A673 (cell line): Measurements from ENCODE around the gene MAPRE3.

ENCODE experiments used
- CTCF ChIP-seq: fragments of 300-800, 200-600 bp; sonication (generic); conservative IDR thresholded peaks from 2 replicates; pipeline ENCODE4 v1.5.1; 2017; ENCODE audit warnings: low read depth, mild to moderate bottlenecking, antibody characterized with exemption, low read length, moderate library complexity, mixed read lengths
- EZH2 ChIP-seq: fragments of 200-600 bp; sonication (generic); IDR thresholded peaks from 2 replicates; pipeline ENCODE4 v1.6.1; 2017; ENCODE audit warnings: borderline replicate concordance, low read depth, mild to moderate bottlenecking, mixed read lengths, antibody characterized with exemption, low read length; ENCODE audit not compliant: poor library complexity, severe bottlenecking

GRCh38 chr2:27058210-27058609 is 87.8 kb downstream of the MAPRE3 start:
- TF ChIP-seq CTCF: no peak
- TF ChIP-seq EZH2: no peak
